Measurements from ENCODE around the gene GPR146. TPM values are rescaled to one million over a fixed set of nuclear protein-coding genes. Genes with fewer than 3 reads are reported as not detected.

Gene GPR146
- total and polyA plus RNA-seq, 8 donors = 6.3 to 18.9 (median 7.9) TPM

DNA sequence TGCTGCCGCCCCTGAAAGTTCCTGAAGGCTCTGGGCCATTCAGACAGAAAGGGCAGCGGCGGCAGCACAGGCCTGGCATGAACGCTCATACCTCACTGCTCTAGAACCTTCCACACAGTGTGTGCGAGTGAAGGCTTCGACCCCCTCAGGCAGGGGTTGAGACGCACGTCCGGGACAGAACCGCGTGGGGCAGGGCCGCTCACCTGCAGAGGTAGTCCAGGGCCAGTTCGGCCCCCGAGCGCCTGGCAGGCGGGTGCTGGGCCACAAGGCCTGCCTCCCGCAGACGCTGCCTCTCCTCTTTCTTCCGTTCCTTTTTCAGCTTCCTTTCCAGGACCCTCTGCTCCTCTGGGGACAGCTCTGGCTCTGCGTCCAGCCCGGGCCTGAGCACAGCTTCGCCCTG, 34.6 kb upstream of the GPR146 start:
- H3K9me3 ChIP-seq = no peaks in the 10 kb centered on the region
- no peaks in the 10 kb centered on the region for H3K4me1 ChIP-seq
- intact Hi-C loops (cut with DNase I) = loop anchor here in 1 of 2 donors (10.0 kb wide), 1 partner anchor 145 kb away; no protein-coding TSS in a partner anchor
- no peak for ATAC-seq
- H3K27me3 ChIP-seq = no peaks in the 10 kb centered on the region
- no peak for DNase-seq
- peaks cover 0 to 29% of the 10 kb centered on the region in 2 donors for H3K36me3 ChIP-seq
- no peak overlapping the region for H3K4me3 ChIP-seq
- TF ChIP-seq, protein P1, sequence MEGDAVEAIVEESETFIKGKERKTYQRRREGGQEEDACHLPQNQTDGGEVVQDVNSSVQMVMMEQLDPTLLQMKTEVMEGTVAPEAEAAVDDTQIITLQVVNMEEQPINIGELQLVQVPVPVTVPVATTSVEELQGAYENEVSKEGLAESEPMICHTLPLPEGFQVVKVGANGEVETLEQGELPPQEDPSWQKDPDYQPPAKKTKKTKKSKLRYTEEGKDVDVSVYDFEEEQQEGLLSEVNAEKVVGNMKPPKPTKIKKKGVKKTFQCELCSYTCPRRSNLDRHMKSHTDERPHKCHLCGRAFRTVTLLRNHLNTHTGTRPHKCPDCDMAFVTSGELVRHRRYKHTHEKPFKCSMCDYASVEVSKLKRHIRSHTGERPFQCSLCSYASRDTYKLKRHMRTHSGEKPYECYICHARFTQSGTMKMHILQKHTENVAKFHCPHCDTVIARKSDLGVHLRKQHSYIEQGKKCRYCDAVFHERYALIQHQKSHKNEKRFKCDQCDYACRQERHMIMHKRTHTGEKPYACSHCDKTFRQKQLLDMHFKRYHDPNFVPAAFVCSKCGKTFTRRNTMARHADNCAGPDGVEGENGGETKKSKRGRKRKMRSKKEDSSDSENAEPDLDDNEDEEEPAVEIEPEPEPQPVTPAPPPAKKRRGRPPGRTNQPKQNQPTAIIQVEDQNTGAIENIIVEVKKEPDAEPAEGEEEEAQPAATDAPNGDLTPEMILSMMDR (IDR thresholded peaks at IDR 0.05) = no peak
- no peak overlapping the region for H3K27ac ChIP-seq

DNA sequence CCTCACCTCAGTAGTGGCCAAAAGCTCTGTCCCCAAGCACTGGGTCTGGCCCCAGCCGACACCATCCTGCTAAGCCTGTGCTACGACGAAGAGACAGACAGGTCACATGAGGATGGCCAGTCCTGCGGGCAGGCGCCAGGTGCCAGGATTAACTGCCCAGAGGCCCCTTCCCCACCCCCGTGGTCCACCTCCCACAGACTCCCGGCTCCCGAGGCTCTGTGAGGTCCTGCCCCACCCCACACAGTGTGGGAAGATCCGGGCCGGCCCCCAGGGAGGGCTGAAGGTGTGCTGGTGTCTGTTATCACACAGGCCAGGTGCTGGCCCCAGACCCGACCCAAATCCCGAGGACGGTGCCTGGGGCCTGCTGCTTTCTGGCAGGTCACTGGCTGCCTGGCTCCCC, 34.1 kb upstream of the GPR146 start:
- H3K36me3 ChIP-seq = peaks cover 0 to 29% of the 10 kb centered on the region in 2 donors
- no peak for DNase-seq
- no peaks in the 10 kb centered on the region for H3K9me3 ChIP-seq
- intact Hi-C loops (cut with DNase I) = no loop called here
- H3K27ac ChIP-seq = no peak overlapping the region
- no peak for ATAC-seq
- H3K27me3 ChIP-seq = no peaks in the 10 kb centered on the region
- no peaks in the 10 kb centered on the region for H3K4me1 ChIP-seq
- TF ChIP-seq, protein P1 (IDR thresholded peaks at IDR 0.05) = no peak
- H3K4me3 ChIP-seq = no peak overlapping the region

DNA sequence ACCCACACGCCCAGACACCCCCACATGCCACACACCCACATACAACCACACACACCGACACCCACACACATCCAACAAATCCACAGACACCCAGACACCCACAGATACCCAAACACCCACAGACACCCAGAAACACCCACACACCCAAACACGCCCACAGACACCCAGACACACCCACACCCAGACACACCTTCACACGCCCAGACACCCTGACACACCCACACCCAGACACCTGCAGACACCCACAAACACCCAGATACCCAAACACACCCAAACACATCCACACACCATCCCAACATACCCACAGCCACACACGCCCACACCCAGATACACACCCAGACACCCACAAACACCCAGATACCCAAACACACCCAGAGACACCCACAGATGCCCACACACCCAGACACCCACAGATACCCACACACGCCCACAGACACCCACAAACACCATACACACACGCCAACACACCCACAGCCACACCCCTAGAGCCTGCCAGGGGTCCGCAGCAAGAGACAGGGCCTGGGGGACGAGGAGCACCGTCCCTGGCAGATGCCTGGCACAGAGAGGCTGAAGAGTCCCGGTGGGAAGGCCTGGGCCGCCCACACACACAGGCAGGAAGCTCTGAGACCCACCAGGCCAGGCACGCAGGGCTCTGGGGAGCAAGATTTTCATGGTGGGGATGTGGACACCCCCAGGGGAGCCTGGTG, 32.9 kb upstream of the GPR146 start:
- Histone ChIP-seq H3K4me1 (no peaks in the 10 kb centered on the region), H3K4me3 (no peak overlapping the region), H3K27ac (no peak overlapping the region), H3K36me3 (peaks cover 0 to 29% of the 10 kb centered on the region in 2 donors), H3K27me3 (no peaks in the 10 kb centered on the region), H3K9me3 (no peaks in the 10 kb centered on the region)
- ATAC-seq = no peak
- no peak for DNase-seq
- TF ChIP-seq, protein P1 (IDR thresholded peaks at IDR 0.05) = no peak
- intact Hi-C loops (cut with DNase I) = no loop called here

DNA sequence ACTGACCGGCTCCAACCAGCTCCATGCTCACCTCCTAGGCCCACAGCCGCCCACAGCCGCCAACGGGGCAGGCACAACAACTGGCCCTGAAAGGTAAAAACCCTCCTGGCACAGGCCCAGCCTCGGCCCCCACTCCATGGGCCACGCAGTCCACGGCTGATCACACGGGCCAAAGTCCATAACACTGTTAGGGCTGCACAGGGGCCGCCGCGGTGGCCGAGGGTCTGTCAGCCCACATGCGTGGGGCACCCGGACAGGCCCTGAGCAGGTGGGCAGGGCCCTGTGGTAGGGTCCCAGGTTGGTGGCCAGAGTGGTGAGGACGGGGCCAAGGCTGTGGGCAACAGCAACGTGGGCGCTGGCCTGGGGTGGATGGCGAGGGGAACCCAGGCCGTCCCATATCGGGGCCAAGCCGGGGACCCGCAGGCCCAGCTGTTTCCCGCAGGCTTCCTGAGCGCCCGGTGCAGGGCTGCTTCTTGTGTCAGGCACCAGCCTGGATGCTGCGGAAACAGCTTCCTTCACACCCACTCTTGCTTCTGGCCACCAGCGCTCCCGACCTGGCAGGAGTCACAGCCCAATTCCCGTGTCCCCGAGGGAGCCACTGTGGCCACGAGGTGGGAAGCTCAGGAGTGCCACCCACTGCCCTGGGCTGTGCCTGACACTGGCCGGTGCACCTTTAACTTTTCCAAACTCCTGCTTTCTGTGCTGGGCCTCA, 32.2 kb upstream of the GPR146 start:
- ATAC-seq = no peak

DNA sequence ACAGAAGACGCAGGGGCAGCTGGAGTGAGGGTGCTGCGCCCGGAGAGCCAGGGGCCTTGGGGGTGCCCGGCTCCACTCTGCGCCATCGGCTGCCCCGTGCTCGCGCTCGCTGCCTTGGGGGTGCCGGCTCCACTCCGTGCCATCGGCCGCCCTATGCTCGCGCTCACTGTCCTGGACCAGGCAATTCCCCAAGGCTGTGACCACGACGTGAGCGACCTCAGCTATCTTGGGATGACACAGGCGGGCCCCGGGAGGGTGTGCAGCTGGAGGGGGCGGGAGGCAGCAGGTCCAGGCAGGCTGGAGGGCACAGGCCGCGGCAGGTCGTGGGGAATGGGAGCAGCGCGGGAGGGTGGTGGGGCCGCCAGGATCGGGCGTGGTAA, 31.6 kb upstream of the GPR146 start:
- ATAC-seq (no peak), DNase-seq (no peak)
- TF ChIP-seq, protein P1 (IDR thresholded peaks at IDR 0.05) = no peak
- intact Hi-C loops (cut with DNase I) = no loop called here
- no peaks in the 10 kb centered on the region for H3K9me3 ChIP-seq
- H3K36me3 ChIP-seq = peaks cover 0 to 18% of the 10 kb centered on the region in 2 donors
- H3K4me1 ChIP-seq = no peaks in the 10 kb centered on the region
- no peaks in the 10 kb centered on the region for H3K27me3 ChIP-seq
- no peak overlapping the region for H3K4me3 ChIP-seq
- no peak overlapping the region for H3K27ac ChIP-seq

More for the DNA sequence above, 32.2 kb upstream of the GPR146 start:
- Histone ChIP-seq H3K27ac (no peak overlapping the region), H3K9me3 (no peaks in the 10 kb centered on the region), H3K36me3 (peaks cover 0 to 24% of the 10 kb centered on the region in 2 donors), H3K4me1 (no peaks in the 10 kb centered on the region), H3K4me3 (no peak overlapping the region), H3K27me3 (no peaks in the 10 kb centered on the region)
- intact Hi-C loops (cut with DNase I) = no loop called here
- TF ChIP-seq, protein P1 (IDR thresholded peaks at IDR 0.05) = no peak
- DNase-seq = no peak

Measured in left lung (tissue), 10 donors.